Endodermal cell (in vitro differentiated cells): ENCODE measurements around the gene LONP1. TPM values are rescaled to one million over a fixed set of nuclear protein-coding genes. Genes with fewer than 3 reads are reported as not detected.
A peak's percentile ranks its signal among the peaks of the same experiment; 100 is the strongest.

Source experiments
- DNase-seq: peaks from one replicate; pipeline ENCODE4 v3.0.0-alpha.2; 2017
- H3K27ac ChIP-seq: 2 replicates; pipeline ENCODE4 v1.5.1; 2013; ENCODE audit warnings: mild to moderate bottlenecking, low read depth, low read length, moderate library complexity
- H3K27me3 ChIP-seq: 2 replicates; pipeline ENCODE4 v1.6.1; 2013; ENCODE audit warnings: mild to moderate bottlenecking, low read length, moderate library complexity; ENCODE audit not compliant: insufficient read depth, control insufficient read depth, poor library complexity, severe bottlenecking
- H3K36me3 ChIP-seq: 2 replicates; pipeline ENCODE4 v1.7.0; 2013; ENCODE audit warnings: mild to moderate bottlenecking, low read length, moderate library complexity; ENCODE audit not compliant: control insufficient read depth, insufficient read depth
- H3K4me1 ChIP-seq: one replicate; pipeline ENCODE4 v1.7.0; 2013; ENCODE audit warnings: low read length; ENCODE audit not compliant: control insufficient read depth, insufficient read depth
- H3K4me3 ChIP-seq: 2 replicates; pipeline ENCODE4 v1.5.1; 2013; ENCODE audit warnings: mild to moderate bottlenecking, low read length, moderate library complexity
- H3K9ac ChIP-seq: 2 replicates; pipeline ENCODE4 v1.6.1; 2013; ENCODE audit warnings: mild to moderate bottlenecking, low read length, moderate library complexity; ENCODE audit not compliant: poor library complexity, severe bottlenecking; ENCODE audit errors: extremely low read depth
- H3K9me3 ChIP-seq: 2 replicates; pipeline ENCODE4 v1.6.1; 2013; ENCODE audit warnings: mild to moderate bottlenecking, low read length, moderate library complexity; ENCODE audit not compliant: control insufficient read depth
- H3K27ac Mint-ChIP-seq: 2 replicates; pipeline ENCODE4 v1.8.0; 2020; ENCODE audit warnings: mixed read lengths
- H3K27me3 Mint-ChIP-seq: 2 replicates; pipeline ENCODE4 v1.8.0; 2021; ENCODE audit warnings: mild to moderate bottlenecking, mixed read lengths; ENCODE audit not compliant: insufficient read depth
- H3K36me3 Mint-ChIP-seq: 2 replicates; pipeline ENCODE4 v1.8.0; 2020; ENCODE audit warnings: low read depth, mixed read lengths
- H3K4me1 Mint-ChIP-seq: 2 replicates; pipeline ENCODE4 v1.8.0; 2020; ENCODE audit warnings: mixed read lengths
- H3K4me3 Mint-ChIP-seq: 2 replicates; pipeline ENCODE4 v1.8.0; 2020; ENCODE audit warnings: mild to moderate bottlenecking, moderate library complexity, mixed read lengths
- H3K9me3 Mint-ChIP-seq: 2 replicates; pipeline ENCODE4 v1.8.0; 2020; ENCODE audit warnings: mild to moderate bottlenecking, mixed read lengths
- WGBS, 2 experiments: methylation state at CpG; one replicate each; pipeline versions ENCODE4 v1.1.5 to v1.1.7; 2013; ENCODE audit warnings: missing lambda C conversion rate in 2 of 2, mixed read lengths in 1 of 2; ENCODE audit not compliant: insufficient coverage in 1 of 2, insufficient read length in 1 of 2; 5-methylcytosine and 5-hydroxymethylcytosine counted together
- total RNA-seq, 2 donors: library from RNA; stranded (reverse); fragmentation: NEBNext Ultra II Directional in 1 of 2; extraction: Animal tissue kit (Norgen Biotek cat#: 25700) in 1 of 2; gene quantifications; 2 replicates in 1 of 2; 3 replicates in 1 of 2; pipeline ENCODE4 v1.2.1, GENCODE V29; 2021
- TF ChIP-seq, protein P1 (sequence below): fragments of 200-600 bp; sonication (generic); conservative IDR thresholded peaks from 2 replicates; pipeline ENCODE4 v1.5.0; 2021; ENCODE audit warnings: antibody characterized with exemption, mild to moderate bottlenecking

LONP1 gene
- total RNA-seq, 2 donors from 2014 or later, result 97.1 to 109 TPM

DNA sequence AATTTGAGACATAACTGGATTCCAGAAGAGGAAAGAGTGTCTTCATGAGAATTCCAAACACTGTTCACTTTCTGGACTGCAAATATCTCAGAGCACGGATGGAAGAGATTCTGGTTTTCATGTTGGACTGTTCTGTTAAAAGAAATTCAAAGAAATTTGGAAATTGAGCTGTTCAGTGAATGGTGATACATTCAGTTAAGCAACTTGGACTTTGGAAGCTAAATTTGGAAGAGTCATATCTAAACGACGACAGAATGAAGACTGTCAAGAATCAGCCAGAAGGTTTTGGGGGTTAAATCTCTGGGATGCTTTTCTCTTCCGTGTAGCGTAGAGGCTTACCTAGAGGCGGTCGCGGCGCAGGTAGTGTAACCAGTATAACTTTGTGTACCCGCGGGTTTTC lies 71.5 kb downstream of the LONP1 start:
- no peak overlapping the region for H3K9ac ChIP-seq
- H3K9me3 ChIP-seq, result no peaks in the 10 kb centered on the region
- no peaks in the 10 kb centered on the region for H3K27me3 ChIP-seq
- no peaks in the 10 kb centered on the region for H3K4me1 ChIP-seq
- Mint-ChIP-seq H3K4me1 (no peaks in the 10 kb centered on the region), H3K36me3 (peaks cover 87% of the 10 kb centered on the region), H3K27ac (no peak overlapping the region), H3K4me3 (no peak overlapping the region), H3K27me3 (no peaks in the 10 kb centered on the region), H3K9me3 (no peaks in the 10 kb centered on the region)
- peaks cover 92% of the 10 kb centered on the region for H3K36me3 ChIP-seq
- TF ChIP-seq, protein P1, sequence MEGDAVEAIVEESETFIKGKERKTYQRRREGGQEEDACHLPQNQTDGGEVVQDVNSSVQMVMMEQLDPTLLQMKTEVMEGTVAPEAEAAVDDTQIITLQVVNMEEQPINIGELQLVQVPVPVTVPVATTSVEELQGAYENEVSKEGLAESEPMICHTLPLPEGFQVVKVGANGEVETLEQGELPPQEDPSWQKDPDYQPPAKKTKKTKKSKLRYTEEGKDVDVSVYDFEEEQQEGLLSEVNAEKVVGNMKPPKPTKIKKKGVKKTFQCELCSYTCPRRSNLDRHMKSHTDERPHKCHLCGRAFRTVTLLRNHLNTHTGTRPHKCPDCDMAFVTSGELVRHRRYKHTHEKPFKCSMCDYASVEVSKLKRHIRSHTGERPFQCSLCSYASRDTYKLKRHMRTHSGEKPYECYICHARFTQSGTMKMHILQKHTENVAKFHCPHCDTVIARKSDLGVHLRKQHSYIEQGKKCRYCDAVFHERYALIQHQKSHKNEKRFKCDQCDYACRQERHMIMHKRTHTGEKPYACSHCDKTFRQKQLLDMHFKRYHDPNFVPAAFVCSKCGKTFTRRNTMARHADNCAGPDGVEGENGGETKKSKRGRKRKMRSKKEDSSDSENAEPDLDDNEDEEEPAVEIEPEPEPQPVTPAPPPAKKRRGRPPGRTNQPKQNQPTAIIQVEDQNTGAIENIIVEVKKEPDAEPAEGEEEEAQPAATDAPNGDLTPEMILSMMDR, result no peak
- WGBS, 2 experiments, result 93 to 94% methylated on average over 2 to 3 of the region's 11 CpGs
- H3K27ac ChIP-seq, result no peak overlapping the region
- no peak for DNase-seq
- H3K4me3 ChIP-seq, result no peak overlapping the region

DNA sequence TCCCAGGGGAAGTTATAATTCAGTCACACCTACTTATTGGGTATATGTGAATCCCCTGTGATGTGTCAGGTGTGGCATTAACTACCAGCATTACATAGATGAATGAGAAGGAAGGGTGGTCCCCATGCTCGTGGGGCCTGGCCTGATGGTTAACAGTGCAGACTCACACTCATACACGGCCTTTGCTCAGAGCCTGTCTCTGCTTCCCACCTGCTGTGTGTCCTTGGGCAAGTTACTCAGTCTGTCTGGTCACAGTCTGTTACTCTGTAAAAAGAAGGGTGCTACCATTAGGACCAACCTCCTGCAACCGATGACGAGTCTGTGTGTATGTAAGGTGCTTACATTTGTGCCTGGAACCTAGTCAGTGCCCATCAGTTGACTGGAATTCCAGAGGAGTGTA lies 73.2 kb downstream of the LONP1 start:
- no peaks in the 10 kb centered on the region for H3K27me3 Mint-ChIP-seq
- H3K4me3 Mint-ChIP-seq, result no peak overlapping the region
- WGBS, 2 experiments, result 90 to 98% methylated on average over 4 of the region's 4 CpGs

GRCh38 chr19:5645409-5645808 lies 74.5 kb downstream of the LONP1 start:
- Mint-ChIP-seq H3K4me3 (no peak overlapping the region), H3K27me3 (no peaks in the 10 kb centered on the region), H3K9me3 (no peaks in the 10 kb centered on the region), H3K36me3 (peaks cover 89% of the 10 kb centered on the region), H3K4me1 (peaks cover 1% of the 10 kb centered on the region), H3K27ac (peak overlapping the region; percentile 83)
- no peak overlapping the region for H3K4me3 ChIP-seq
- H3K9me3 ChIP-seq, result no peaks in the 10 kb centered on the region
- 91 to 94% methylated on average over 5 of the region's 5 CpGs for WGBS, 2 experiments
- TF ChIP-seq, protein P1, result no peak
- H3K4me1 ChIP-seq, result no peaks in the 10 kb centered on the region
- no peak overlapping the region for H3K9ac ChIP-seq
- H3K27me3 ChIP-seq, result no peaks in the 10 kb centered on the region
- H3K36me3 ChIP-seq, result peaks cover 89% of the 10 kb centered on the region
- DNase-seq, result no peak
- no peak overlapping the region for H3K27ac ChIP-seq

More for the DNA sequence above, 73.2 kb downstream of the LONP1 start:
- no peak overlapping the region for H3K4me3 ChIP-seq
- H3K27ac ChIP-seq, result no peak overlapping the region
- H3K36me3 Mint-ChIP-seq, result peaks cover 89% of the 10 kb centered on the region
- peaks cover 1% of the 10 kb centered on the region for H3K4me1 Mint-ChIP-seq
- TF ChIP-seq, protein P1, result no peak
- no peaks in the 10 kb centered on the region for H3K9me3 ChIP-seq
- H3K27ac Mint-ChIP-seq, result peak overlapping the region; percentile 45
- H3K9ac ChIP-seq, result no peak overlapping the region
- H3K9me3 Mint-ChIP-seq, result no peaks in the 10 kb centered on the region
- DNase-seq, result no peak
- H3K27me3 ChIP-seq, result no peaks in the 10 kb centered on the region
- H3K4me1 ChIP-seq, result no peaks in the 10 kb centered on the region
- H3K36me3 ChIP-seq, result peaks cover 90% of the 10 kb centered on the region
